ENCODE data around the gene MACROD2. TPM values are rescaled to one million over a fixed set of nuclear protein-coding genes. Genes with fewer than 3 reads are reported as not detected.

Gene MACROD2
- total RNA-seq, 1 experiment from 2014 or later, result 3.7 TPM

GRCh38 chr20:14777591-14777990 is 782.3 kb downstream of the MACROD2 start (continued):
- no peak for TF ChIP-seq EGR1 (IDR thresholded peaks at IDR 0.05; ENCODE audit: low read depth)
- no peak for TF ChIP-seq POLR2A (IDR thresholded peaks at IDR 0.05; ENCODE audit: borderline replicate concordance, extremely low read depth, insufficient read depth, insufficient read length)
- no peak for TF ChIP-seq SRF (IDR thresholded peaks at IDR 0.05; ENCODE audit: low read depth)
- TF ChIP-seq FOSL1 (IDR thresholded peaks at IDR 0.05; ENCODE audit: low read depth), result no peak
- no peak for TF ChIP-seq ZFX (IDR thresholded peaks at IDR 0.05)
- TF ChIP-seq EZH2phosphoT487 (IDR thresholded peaks at IDR 0.05; ENCODE audit: borderline replicate concordance), result no peak
- no peak for TF ChIP-seq YY1 (IDR thresholded peaks at IDR 0.05; ENCODE audit: extremely low read depth, insufficient replicate concordance, low read depth, low read length)

GRCh38 chr20:14778096-14778495 is 782.8 kb downstream of the MACROD2 start:
- no TSS peak for BruUV-seq (replicated peaks)
- DNase-seq (ENCODE audit: low read depth, low spot score), result no peak
- intact Hi-C loops (cut with micrococcal nuclease), result no loop called here
- no peak for TF ChIP-seq POLR2A (IDR thresholded peaks at IDR 0.05; ENCODE audit: borderline replicate concordance, extremely low read depth, insufficient read depth, insufficient read length)
- TF ChIP-seq RAD21 (IDR thresholded peaks at IDR 0.05; ENCODE audit: low read depth), result no peak
- no peak for TF ChIP-seq JUND (IDR thresholded peaks at IDR 0.05)
- H3K4me3 ChIP-seq (replicated peaks in 1 of 2; ENCODE audit: low read depth in 1 of 2, low read length in 2 of 2), result no peak overlapping the region
- no peak overlapping the region for H2AFZ ChIP-seq (ENCODE audit: low read depth, low read length, poor library complexity, severe bottlenecking)
- H3K9me3 ChIP-seq (ENCODE audit: control insufficient read depth in 1 of 2, insufficient read depth in 1 of 2, low read depth in 1 of 2, low read length in 2 of 2), result no peaks in the 10 kb centered on the region
- H4K20me1 ChIP-seq (ENCODE audit: insufficient read depth), result no peaks in the 10 kb centered on the region
- H3K4me2 ChIP-seq (ENCODE audit: low read length), result no peak overlapping the region
- CTCF ChIA-PET, result no interaction called here
- peaks cover 0 to 7% of the 10 kb centered on the region in 2 experiments; a peak in 1 of 4 replicates for H3K4me1 ChIP-seq (ENCODE audit: control insufficient read depth in 1 of 2, insufficient read depth in 2 of 2, low read length in 2 of 2)
- POLR2A ChIA-PET, result no interaction called here
- H3K79me2 ChIP-seq (ENCODE audit: insufficient read depth, low read length), result no peaks in the 10 kb centered on the region
- H3K9me2 ChIP-seq (ENCODE audit: insufficient read depth), result no peaks in the 10 kb centered on the region
- RAD21 ChIA-PET (ENCODE audit: low non-redundant PET in 1 of 2, low total read pairs in 2 of 2, uncharacterized antibody in 2 of 2, unreplicated experiment in 2 of 2), result no interaction called here
- ATAC-seq, result no peak
- no peak overlapping the region for H3K27ac ChIP-seq (ENCODE audit: low read depth, low read length)
- no peaks in the 10 kb centered on the region for H3K27me3 ChIP-seq (ENCODE audit: insufficient read depth, low read length)
- H3K9ac ChIP-seq (ENCODE audit: low read length), result no peak overlapping the region
- no peaks in the 10 kb centered on the region for H3K36me3 ChIP-seq (ENCODE audit: control insufficient read depth in 1 of 2, insufficient read depth in 2 of 2, low read length in 2 of 2)

GRCh38 chr20:14778875-14779274 is 783.6 kb downstream of the MACROD2 start:
- no peak for ATAC-seq
- no TSS peak for BruUV-seq (replicated peaks)

More at GRCh38 chr20:14778875-14779274, 783.6 kb downstream of the MACROD2 start:
- H3K36me3 ChIP-seq (ENCODE audit: control insufficient read depth in 1 of 2, insufficient read depth in 2 of 2, low read length in 2 of 2), result no peaks in the 10 kb centered on the region
- no peak overlapping the region for H2AFZ ChIP-seq (ENCODE audit: low read depth, low read length, poor library complexity, severe bottlenecking)
- POLR2A ChIA-PET, result no interaction called here
- no peak for TF ChIP-seq ZBTB33 (IDR thresholded peaks at IDR 0.05; ENCODE audit: extremely low read depth, insufficient replicate concordance, low read length)
- CTCF ChIA-PET, result no interaction called here
- intact Hi-C loops (cut with micrococcal nuclease), result no loop called here
- RAD21 ChIA-PET (ENCODE audit: low non-redundant PET in 1 of 2, low total read pairs in 2 of 2, uncharacterized antibody in 2 of 2, unreplicated experiment in 2 of 2), result no interaction called here
- H3K9me3 ChIP-seq (ENCODE audit: control insufficient read depth in 1 of 2, insufficient read depth in 1 of 2, low read depth in 1 of 2, low read length in 2 of 2), result no peaks in the 10 kb centered on the region
- H4K20me1 ChIP-seq (ENCODE audit: insufficient read depth), result no peaks in the 10 kb centered on the region
- no peak overlapping the region for H3K9ac ChIP-seq (ENCODE audit: low read length)
- no peak overlapping the region for H3K4me3 ChIP-seq (replicated peaks in 1 of 2; ENCODE audit: low read depth in 1 of 2, low read length in 2 of 2)
- no peaks in the 10 kb centered on the region for H3K27me3 ChIP-seq (ENCODE audit: insufficient read depth, low read length)
- no peaks in the 10 kb centered on the region for H3K79me2 ChIP-seq (ENCODE audit: insufficient read depth, low read length)
- H3K4me2 ChIP-seq (ENCODE audit: low read length), result no peak overlapping the region
- H3K27ac ChIP-seq (ENCODE audit: low read depth, low read length), result no peak overlapping the region
- no peak for DNase-seq (ENCODE audit: low read depth, low spot score)
- peaks cover 0 to 7% of the 10 kb centered on the region in 2 experiments; a peak in 1 of 4 replicates for H3K4me1 ChIP-seq (ENCODE audit: control insufficient read depth in 1 of 2, insufficient read depth in 2 of 2, low read length in 2 of 2)
- no peaks in the 10 kb centered on the region for H3K9me2 ChIP-seq (ENCODE audit: insufficient read depth)

All from HCT116 (cell line).